Nucleus accumbens (tissue), 56 donors: ENCODE measurements around the gene FAM20A.
"Not testable (repeated sequence)": the region's sequence is repeated elsewhere in the genome, so short reads cannot be mapped to it uniquely, and the experiment has no call there.

Experiments used
- DNase-seq, 56 donors: peaks; one replicate each; lab custom pipeline; 2025; lab: John Stamatoyannopoulos, UW

Gene FAM20A

DNA sequence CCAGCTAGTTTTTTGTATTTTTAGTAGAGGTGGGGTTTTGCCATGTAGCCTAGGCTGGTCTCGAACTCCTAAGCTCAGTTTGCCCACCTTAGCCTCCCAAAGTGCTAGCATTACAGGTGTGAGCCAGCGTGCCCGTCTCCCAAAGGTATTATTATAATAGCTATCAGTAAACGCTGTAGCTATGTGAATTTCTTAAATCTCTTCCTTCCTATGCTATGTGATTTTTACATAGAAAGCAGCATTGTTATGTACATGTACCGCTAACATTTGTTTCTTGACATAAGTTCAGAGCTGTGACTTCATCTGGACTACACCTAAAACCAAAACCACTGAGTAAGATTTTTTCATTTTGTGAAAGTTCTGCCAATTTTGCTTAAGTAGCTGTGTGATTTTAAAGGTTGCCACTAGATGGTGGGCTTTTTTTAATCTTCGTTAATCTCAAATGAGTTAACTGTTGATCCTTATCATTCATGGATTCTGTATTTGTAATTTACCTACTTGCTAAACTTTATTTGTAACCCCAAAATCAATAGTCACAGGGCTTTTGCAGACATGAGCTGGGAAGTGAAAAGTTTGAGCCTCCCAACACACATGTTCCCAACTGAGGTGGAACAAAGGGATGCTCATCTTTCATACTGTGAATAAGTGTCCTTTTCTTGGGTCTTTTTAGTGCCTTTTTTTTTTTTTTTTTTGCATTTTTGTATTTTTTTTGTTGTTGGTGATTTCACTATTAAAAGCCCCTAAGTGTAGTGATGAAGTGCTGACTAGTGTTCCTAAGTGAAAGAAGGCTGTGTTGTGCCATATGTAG is 67.1 kb downstream of the FAM20A start:
- DNase-seq = no peak

GRCh38 chr17:68532826-68533225 is 68.3 kb downstream of the FAM20A start:
- DNase-seq = no peak

DNA sequence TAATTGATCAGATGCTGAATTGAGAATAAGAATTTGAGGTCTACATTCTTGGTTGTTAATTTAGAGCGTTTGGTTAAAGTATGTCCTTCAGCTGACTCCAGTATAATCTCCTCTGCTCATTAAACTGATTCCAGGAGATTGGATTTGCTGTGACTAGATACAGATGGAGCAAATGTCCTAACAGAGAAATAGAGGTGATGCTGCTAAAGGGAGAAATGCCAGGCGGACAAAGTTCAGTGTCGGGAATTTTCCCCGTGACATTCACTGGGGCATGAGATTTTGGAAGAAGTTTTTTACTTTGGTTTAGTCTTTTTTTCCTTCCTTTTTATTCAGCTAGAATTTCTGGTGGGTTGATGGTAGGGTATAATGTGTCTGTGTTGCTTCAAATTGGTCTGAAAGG is 69.9 kb downstream of the FAM20A start:
- no peak for DNase-seq

- no peak for DNase-seq
Measured at GRCh38 chr17:68527314-68527713, 73.9 kb downstream of the FAM20A start.

GRCh38 chr17:68526548-68526947 is 74.6 kb downstream of the FAM20A start:
- no peak for DNase-seq

- no peak for DNase-seq
Measured at GRCh38 chr17:68522266-68522665, 78.9 kb downstream of the FAM20A start.

DNA sequence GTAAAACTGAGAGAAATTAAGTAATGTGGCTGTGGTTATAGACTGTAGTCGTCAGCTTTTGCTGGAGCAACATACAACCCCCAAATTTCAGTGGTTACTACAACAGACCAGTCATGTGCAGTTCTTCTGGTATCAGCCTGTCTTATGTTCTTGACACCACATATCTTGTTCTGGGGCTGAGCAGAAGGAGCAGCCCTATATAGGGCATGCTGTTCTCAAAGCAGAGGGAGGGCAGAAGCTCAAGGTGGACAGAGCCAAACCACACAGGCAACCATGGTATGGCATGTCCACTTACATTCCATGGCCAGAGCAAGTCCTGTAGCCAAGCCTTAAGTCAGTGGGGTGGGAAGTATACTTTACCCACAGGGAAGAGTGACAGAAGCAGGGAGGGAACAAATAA is 81.3 kb downstream of the FAM20A start:
- no peak for DNase-seq

DNA sequence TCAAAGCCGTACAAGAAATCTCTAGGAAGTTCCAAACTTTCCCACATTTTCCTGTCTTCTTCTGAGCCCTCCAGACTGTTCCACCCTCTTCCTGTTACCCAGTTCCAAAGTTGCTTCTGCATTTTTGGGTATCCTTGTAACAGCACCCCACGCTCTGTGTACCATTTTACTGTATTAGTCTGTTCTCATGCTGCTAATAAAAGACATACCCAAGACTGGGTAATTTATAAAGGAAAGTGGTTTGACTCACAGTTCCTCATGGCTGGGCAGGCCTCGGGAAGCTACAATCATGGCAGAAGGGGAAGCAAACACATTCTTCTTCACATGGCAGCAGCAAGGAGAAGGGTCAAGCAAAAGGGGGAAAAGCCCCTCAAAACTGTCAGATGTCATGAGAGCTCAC is 82.1 kb downstream of the FAM20A start:
- DNase-seq = not testable (repeated sequence)

DNA sequence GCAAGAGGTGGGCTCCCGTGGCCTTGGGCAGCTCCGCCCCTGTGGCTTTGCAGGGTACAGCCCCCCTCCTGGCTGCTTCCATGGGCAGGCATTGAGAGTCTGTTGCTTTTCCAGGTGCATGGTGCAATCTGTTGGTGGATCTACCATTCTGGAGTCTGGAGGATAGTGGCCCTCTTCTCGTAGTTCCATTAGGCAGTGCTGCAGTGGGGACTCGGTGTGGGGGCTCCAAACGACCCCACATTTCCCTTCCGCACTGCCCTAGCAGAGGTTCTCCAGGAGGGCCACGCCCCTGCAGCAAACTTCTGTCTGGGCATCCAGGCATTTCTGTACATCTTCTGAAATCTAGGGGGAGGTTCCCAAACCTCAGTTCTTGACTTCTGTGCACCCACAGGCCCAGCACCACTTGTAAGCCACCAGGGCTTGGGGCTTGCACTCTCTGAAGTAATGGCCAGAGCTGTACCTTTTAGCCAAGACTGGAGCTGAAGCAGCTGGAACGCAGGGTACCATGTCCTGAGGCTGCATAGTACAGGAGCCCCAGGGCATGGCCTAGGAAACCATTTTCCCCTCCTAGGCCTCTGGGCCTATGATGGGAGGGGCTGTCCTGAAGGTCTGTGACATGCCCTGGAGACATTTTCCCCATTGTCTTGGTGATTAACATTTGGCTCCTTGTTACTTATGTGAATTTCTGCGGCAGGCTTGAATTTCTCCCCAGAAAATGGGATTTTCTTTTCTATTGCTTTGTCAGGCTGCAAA is 82.9 kb downstream of the FAM20A start:
- no peak for DNase-seq

DNA sequence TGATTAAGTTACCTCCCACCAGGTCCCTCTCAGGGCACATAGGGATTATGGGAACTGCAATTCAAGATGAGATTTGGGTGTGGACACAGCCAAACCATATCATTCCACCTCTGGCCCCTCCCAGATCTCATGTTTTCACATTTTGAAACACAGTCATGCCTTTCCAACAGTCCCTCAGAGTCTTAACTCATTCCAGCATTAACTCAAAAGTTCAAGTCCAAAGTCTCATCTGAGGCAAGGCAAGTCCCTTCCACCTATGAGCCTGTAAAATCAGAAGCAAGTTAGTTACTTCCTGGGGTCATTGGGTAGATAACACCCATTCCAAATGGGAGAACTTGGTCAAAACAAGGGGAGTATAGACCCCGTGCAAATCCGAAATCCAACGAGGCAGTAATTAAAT is 83.6 kb downstream of the FAM20A start:
- DNase-seq = not testable (repeated sequence)

- no peak for DNase-seq
Measured at GRCh38 chr17:68516732-68517131, 84.4 kb downstream of the FAM20A start.

GRCh38 chr17:68514831-68515635 is 86.1 kb downstream of the FAM20A start:
- DNase-seq = peak in 2 of 56 donors; percentile 20 to 36

- DNase-seq = no peak
Measured at GRCh38 chr17:68513932-68514331, 87.2 kb downstream of the FAM20A start.

- peak in 8 of 56 donors; percentile 53 to 71 (median 58) for DNase-seq
Measured at GRCh38 chr17:68512960-68513474, 88.2 kb downstream of the FAM20A start.

DNA sequence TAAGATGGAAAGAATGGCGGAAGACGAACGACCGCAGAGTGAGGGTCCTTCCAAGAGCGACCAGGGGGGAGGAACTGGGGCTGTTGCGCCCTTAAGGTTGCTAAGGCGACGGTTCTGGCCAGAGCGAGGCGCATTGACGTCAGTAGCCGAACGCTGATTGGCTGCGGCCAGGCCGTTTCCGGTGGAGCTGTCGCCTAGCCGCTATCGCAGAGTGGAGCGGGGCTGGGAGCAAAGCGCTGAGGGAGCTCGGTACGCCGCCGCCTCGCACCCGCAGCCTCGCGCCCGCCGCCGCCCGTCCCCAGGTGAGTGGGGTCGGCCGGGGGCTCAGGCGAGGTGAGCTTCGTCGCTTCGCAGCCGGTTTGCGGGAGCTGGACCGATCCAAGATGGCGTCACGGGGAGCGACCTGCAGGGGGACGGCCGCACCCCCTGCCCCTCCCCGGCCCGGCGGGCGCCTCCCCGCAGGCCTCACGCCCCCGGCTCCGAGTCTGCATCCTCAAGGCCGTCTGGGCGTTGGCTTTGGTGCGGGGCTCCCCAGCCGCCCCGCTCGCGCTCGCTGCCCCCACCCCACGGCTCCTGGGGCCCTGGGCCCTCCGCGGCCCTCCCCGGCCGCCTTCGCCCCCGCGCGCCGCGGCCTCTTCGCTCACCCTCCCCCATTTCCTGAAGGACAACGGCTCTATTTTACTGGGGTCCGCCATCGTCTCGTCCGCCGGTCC is 88.8 kb downstream of the FAM20A start, which contains the start of gene PRKAR1A:
Gene PRKAR1A (plus strand): TSS at position 184 of the 713 bp plus-strand sequence. CDS start 2,970 bp downstream, outside the sequence.
- DNase-seq = peak; percentile 57 to 98 (median 93)

GRCh38 chr17:68511671-68512246 is 89.4 kb downstream of the FAM20A start:
- DNase-seq = peak in 54 of 56 donors; percentile 45 to 93 (median 85)

- peak in 10 of 56 donors; percentile 48 to 78 (median 66) for DNase-seq
Measured at GRCh38 chr17:68511254-68511670, 89.9 kb downstream of the FAM20A start.

DNA sequence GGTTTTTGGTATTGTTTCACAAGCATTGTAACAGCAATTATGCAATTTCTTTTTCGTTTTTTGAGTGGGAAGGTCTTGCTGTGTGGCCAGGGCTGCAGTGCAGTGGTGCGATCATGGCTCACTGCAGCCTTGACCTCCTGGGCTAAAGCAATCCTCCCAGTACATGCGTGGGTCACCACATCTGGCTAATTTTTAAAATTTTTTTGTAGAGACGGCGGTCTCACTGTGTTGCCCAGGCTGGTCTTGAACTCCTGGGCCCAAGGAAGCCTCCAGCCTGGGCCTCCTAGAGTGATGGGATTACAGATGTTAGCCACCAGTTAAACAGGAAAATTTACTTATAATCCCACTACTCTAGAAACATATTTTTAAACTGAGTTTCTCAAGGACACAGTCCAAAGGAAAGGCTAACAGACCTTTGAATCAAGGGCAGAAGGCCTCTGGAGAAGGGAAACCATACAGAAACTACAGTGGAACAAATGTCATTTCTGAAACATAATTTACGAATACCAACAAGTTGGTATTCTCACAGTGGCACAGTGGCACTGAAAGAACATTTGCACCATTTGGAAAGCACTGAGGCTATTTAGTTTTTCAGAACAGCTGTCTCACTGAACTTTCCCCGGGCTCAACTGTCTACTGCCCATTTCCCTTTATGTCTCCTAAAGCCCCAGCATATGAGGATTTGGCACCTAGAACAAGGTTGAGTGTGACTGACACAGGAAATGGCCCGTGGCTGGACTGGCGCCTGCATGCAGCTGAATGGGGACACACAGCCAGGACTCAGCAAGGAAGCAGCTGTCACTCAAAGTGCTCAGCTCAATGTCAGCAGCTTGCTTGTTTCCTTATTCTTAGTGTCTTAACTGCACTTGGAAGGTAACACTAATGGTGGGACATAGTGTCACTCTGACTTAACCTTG is 91.8 kb downstream of the FAM20A start:
- DNase-seq = peak in 4 of 56 donors; percentile 2 to 31 (median 20)
